GM23338 (cell line): ENCODE results near the gene SGSH. TPM values are rescaled to one million over a fixed set of nuclear protein-coding genes. Genes with fewer than 3 reads are reported as not detected.
A peak's percentile ranks its signal among the peaks of the same experiment; 100 is the strongest.

Source experiments
- ATAC-seq: fragments of 200-7000 bp; cut with Tn5 transposase; 3 replicates; pipeline ENCODE4 v1.9.1; 2020
- DNase-seq: peaks from one replicate; pipeline ENCODE4 v3.0.0-alpha.2; 2015; ENCODE audit warnings: low spot score
- H2AFZ ChIP-seq: fragments of 200-600 bp; sonication (generic); 2 replicates; pipeline ENCODE4 v1.8.0; 2016; ENCODE audit warnings: antibody characterized with exemption, mild to moderate bottlenecking, moderate library complexity
- H3F3A ChIP-seq: fragments of 200-600 bp; sonication (generic); replicated peaks from 2 replicates; pipeline ENCODE4 v1.8.0; 2017; ENCODE audit warnings: antibody characterized with exemption, mixed run types, low read depth
- H3K27ac ChIP-seq: fragments of 200-600 bp; sonication (generic); 2 replicates; pipeline ENCODE4 v1.6.1; 2016; ENCODE audit warnings: low read depth
- H3K27me3 ChIP-seq: fragments of 200-600 bp; sonication (generic); 2 replicates; pipeline ENCODE4 v1.8.0; 2016; ENCODE audit warnings: mild to moderate bottlenecking, mixed run types, moderate library complexity; ENCODE audit not compliant: insufficient read depth
- H3K36me3 ChIP-seq: fragments of 200-600 bp; sonication (generic); 2 replicates; pipeline ENCODE4 v1.8.0; 2016; ENCODE audit warnings: mild to moderate bottlenecking; ENCODE audit not compliant: insufficient read depth
- H3K4me1 ChIP-seq: fragments of 200-600 bp; sonication (generic); 2 replicates; pipeline ENCODE4 v1.8.0; 2016; ENCODE audit warnings: mild to moderate bottlenecking, moderate library complexity; ENCODE audit not compliant: insufficient read depth
- H3K4me2 ChIP-seq: fragments of 200-600 bp; sonication (generic); 2 replicates; pipeline ENCODE4 v1.7.1; 2017; ENCODE audit warnings: mixed run types
- H3K4me3 ChIP-seq: fragments of 200-600 bp; sonication (generic); 2 replicates; pipeline ENCODE4 v1.6.1; 2016; ENCODE audit warnings: mixed run types
- H3K79me2 ChIP-seq: fragments of 200-600 bp; sonication (generic); replicated peaks from 2 replicates; pipeline ENCODE4 v1.8.0; 2017; ENCODE audit warnings: mild to moderate bottlenecking; ENCODE audit not compliant: insufficient read depth
- H3K9me2 ChIP-seq: fragments of 200-600 bp; sonication (generic); 2 replicates; pipeline ENCODE4 v1.8.0; 2017; ENCODE audit not compliant: insufficient read depth
- H4K20me1 ChIP-seq: fragments of 200-600 bp; sonication (generic); replicated peaks from 2 replicates; pipeline ENCODE4 v1.8.0; 2017; ENCODE audit warnings: mild to moderate bottlenecking; ENCODE audit not compliant: insufficient read depth
- H3K27ac Mint-ChIP-seq: 2 replicates; pipeline ENCODE4 v1.8.0; 2020; ENCODE audit warnings: inconsistent platforms, mild to moderate bottlenecking, moderate library complexity, mixed read lengths
- H3K27me3 Mint-ChIP-seq: 3 replicates; pipeline ENCODE4 v1.8.0; 2022; ENCODE audit warnings: low read depth, mild to moderate bottlenecking, moderate library complexity, mixed read lengths, inconsistent platforms; ENCODE audit not compliant: insufficient read depth, poor library complexity
- H3K36me3 Mint-ChIP-seq: 3 replicates; pipeline ENCODE4 v1.8.0; 2021; ENCODE audit warnings: low read depth, mild to moderate bottlenecking, inconsistent platforms, moderate library complexity, mixed read lengths
- H3K4me1 Mint-ChIP-seq: 3 replicates; pipeline ENCODE4 v1.8.0; 2020; ENCODE audit warnings: mild to moderate bottlenecking, inconsistent platforms, mixed read lengths
- H3K4me3 Mint-ChIP-seq: 3 replicates; pipeline ENCODE4 v1.8.0; 2021; ENCODE audit warnings: moderate library complexity, mild to moderate bottlenecking, inconsistent platforms, mixed read lengths
- H3K9me3 Mint-ChIP-seq: 3 replicates; pipeline ENCODE4 v1.8.0; 2020; ENCODE audit warnings: moderate library complexity, mild to moderate bottlenecking, inconsistent platforms, mixed read lengths
- CREB1 ChIP-seq: fragments of 250-450 bp; sonication (Bioruptor Pico); IDR thresholded peaks from 2 replicates; pipeline ENCODE4 v1.5.0; 2020; ENCODE audit warnings: low read depth, mild to moderate bottlenecking, moderate library complexity
- CTCF ChIP-seq, 2 experiments: fragments of 200-600 bp in 1 of 2; sonication (generic) in 1 of 2; conservative IDR thresholded peaks; 2 replicates each; pipeline versions ENCODE4 v1.5.1 to v1.6.1; 2016 to 2017; ENCODE audit warnings: antibody characterized with exemption in 2 of 2, low read depth in 2 of 2, mild to moderate bottlenecking in 2 of 2, moderate library complexity in 1 of 2
- ETS1 ChIP-seq: IDR thresholded peaks from 2 replicates; pipeline ENCODE4 v1.6.1; 2016; ENCODE audit warnings: antibody characterized with exemption
- EZH2 ChIP-seq: fragments of 200-600 bp; sonication (generic); IDR thresholded peaks from one replicate; pipeline ENCODE4 v1.8.0; 2017; ENCODE audit warnings: antibody characterized with exemption, mild to moderate bottlenecking, low read depth; ENCODE audit not compliant: unreplicated experiment
- JUNB ChIP-seq: IDR thresholded peaks from one replicate; pipeline ENCODE4 v1.6.1; 2016; ENCODE audit warnings: antibody characterized with exemption; ENCODE audit not compliant: unreplicated experiment
- NANOG ChIP-seq: IDR thresholded peaks from 2 replicates; pipeline ENCODE4 v1.6.1; 2016; ENCODE audit warnings: antibody characterized with exemption, borderline replicate concordance
- REST ChIP-seq: IDR thresholded peaks from one replicate; pipeline ENCODE4 v1.6.1; 2018; ENCODE audit warnings: antibody characterized with exemption; ENCODE audit not compliant: unreplicated experiment
- STAT1 ChIP-seq: IDR thresholded peaks from one replicate; pipeline ENCODE4 v1.6.1; 2016; ENCODE audit warnings: antibody characterized with exemption; ENCODE audit not compliant: unreplicated experiment
- ZNF114 ChIP-seq: fragments of 250-450 bp; sonication (Bioruptor Pico); IDR thresholded peaks from 2 replicates; pipeline ENCODE4 v1.5.0; 2020; ENCODE audit warnings: mild to moderate bottlenecking, moderate library complexity
- ZNF331 ChIP-seq: fragments of 250-450 bp; sonication (Bioruptor Pico); IDR thresholded peaks from 2 replicates; pipeline ENCODE4 v1.5.0; 2020; ENCODE audit warnings: low read depth, mild to moderate bottlenecking, moderate library complexity
- polyA plus RNA-seq: library from polyadenylated mRNA; unstranded; fragments of >200 nt; fragmentation: Nextera tagmentation; extraction: Ambion mirVana; gene quantifications from 2 replicates; pipeline ENCODE4 v1.2.1, GENCODE V29; 2016
- total RNA-seq: library from RNA; depleted of rRNA; stranded (reverse); fragments of >200 nt; shearing (Covaris generic); gene quantifications from 2 replicates; pipeline ENCODE4 v1.2.3, GENCODE V29; 2014; rRNA removed

Gene SGSH
- total and polyA plus RNA-seq, 2 experiments from 2014 or later, result 9.6 to 17.5 TPM

GRCh38 chr17:80160536-80160935 is 59.6 kb downstream of the SGSH start:
- peaks cover 25% of the 10 kb centered on the region for H3K9me3 Mint-ChIP-seq
- peaks cover 12% of the 10 kb centered on the region; the same call in 1 of the 2 replicates for H3F3A ChIP-seq
- H3K36me3 ChIP-seq, result peaks cover 13% of the 10 kb centered on the region; the same call in 1 of the 2 replicates
- peak overlapping the region; percentile 44 for H3K4me3 ChIP-seq
- H3K4me3 Mint-ChIP-seq, result peak overlapping the region; percentile 51
- H3K79me2 ChIP-seq, result no peaks in the 10 kb centered on the region
- no peaks in the 10 kb centered on the region for H4K20me1 ChIP-seq
- peak overlapping the region; percentile 26; the same call in 1 of the 2 replicates for H3K27ac ChIP-seq
- H3K27ac Mint-ChIP-seq, result peak overlapping the region; percentile 60
- peak overlapping the region; percentile 69 for H3K4me2 ChIP-seq
- ATAC-seq (peak; percentile 92), DNase-seq (peak; percentile 57)
- peaks cover 18% of the 10 kb centered on the region for H3K27me3 Mint-ChIP-seq
- no peaks in the 10 kb centered on the region for H3K27me3 ChIP-seq
- no peak overlapping the region; the same call in 1 of the 2 replicates for H2AFZ ChIP-seq
- H3K4me1 Mint-ChIP-seq, result peaks cover 30% of the 10 kb centered on the region
- H3K4me1 ChIP-seq, result peaks cover 27% of the 10 kb centered on the region
- H3K9me2 ChIP-seq, result no peaks in the 10 kb centered on the region
- H3K36me3 Mint-ChIP-seq, result peaks cover 21% of the 10 kb centered on the region
- TF ChIP-seq CTCF (conservative IDR thresholded peaks at IDR 0.05; ENCODE audit: low read depth in 2 of 2) (no peak), EZH2 (no peak), CREB1 (CRISPR knock-in tag) (no peak), STAT1 (no peak), ETS1 (no peak), ZNF114 (CRISPR knock-in tag) (no peak), JUNB (no peak), REST (no peak), ZNF331 (CRISPR knock-in tag) (no peak), NANOG (no peak)

Other genes with a start within 250 kb of the SGSH start
- 93.5 and 104 TPM in 2 replicates for gene TBC1D16, start 184.5 kb downstream of the SGSH start, total RNA-seq
- gene TBC1D16, start 184.5 kb downstream of the SGSH start, polyA plus RNA-seq, result 15.2 and 16.7 TPM in 2 replicates
- 7.1 and 8.1 TPM in 2 replicates for gene CCDC40, start 183.7 kb downstream of the SGSH start, total RNA-seq
- gene CCDC40, start 183.7 kb downstream of the SGSH start, polyA plus RNA-seq, result 6.7 and 7.6 TPM in 2 replicates
- 77.4 and 98.1 TPM in 2 replicates for gene GAA, start 118.8 kb downstream of the SGSH start, total RNA-seq
- 72.5 and 73.9 TPM in 2 replicates for gene GAA, start 118.8 kb downstream of the SGSH start, polyA plus RNA-seq
- gene EIF4A3, start 73.2 kb downstream of the SGSH start, total RNA-seq, result 146 and 168 TPM in 2 replicates
- gene EIF4A3, start 73.2 kb downstream of the SGSH start, polyA plus RNA-seq, result 147 and 156 TPM in 2 replicates
- 0.52 TPM in 1 of 2 replicates, not detected in the other for gene CARD14, start 50.3 kb downstream of the SGSH start, total RNA-seq
- 0.08 TPM in 1 of 2 replicates, not detected in the other for gene CARD14, start 50.3 kb downstream of the SGSH start, polyA plus RNA-seq
- 16.1 and 23.0 TPM in 2 replicates for gene SLC26A11, start 94 bp upstream of the SGSH start, total RNA-seq
- 10.8 and 10.9 TPM in 2 replicates for gene SLC26A11, start 94 bp upstream of the SGSH start, polyA plus RNA-seq
- 52.5 and 67.2 TPM in 2 replicates for gene RNF213, start 40.5 kb upstream of the SGSH start, total RNA-seq
- 21.2 and 21.9 TPM in 2 replicates for gene RNF213, start 40.5 kb upstream of the SGSH start, polyA plus RNA-seq
- gene ENDOV, start 194.8 kb upstream of the SGSH start, total RNA-seq, result 10.2 and 11.5 TPM in 2 replicates
- gene ENDOV, start 194.8 kb upstream of the SGSH start, polyA plus RNA-seq, result 16.0 and 16.1 TPM in 2 replicates